ENCODE data around the gene MCF2L2.
"Not testable (repeated sequence)": the region's sequence is repeated elsewhere in the genome, so short reads cannot be mapped to it uniquely, and the experiment has no call there.

The MCF2L2 gene, protein sequence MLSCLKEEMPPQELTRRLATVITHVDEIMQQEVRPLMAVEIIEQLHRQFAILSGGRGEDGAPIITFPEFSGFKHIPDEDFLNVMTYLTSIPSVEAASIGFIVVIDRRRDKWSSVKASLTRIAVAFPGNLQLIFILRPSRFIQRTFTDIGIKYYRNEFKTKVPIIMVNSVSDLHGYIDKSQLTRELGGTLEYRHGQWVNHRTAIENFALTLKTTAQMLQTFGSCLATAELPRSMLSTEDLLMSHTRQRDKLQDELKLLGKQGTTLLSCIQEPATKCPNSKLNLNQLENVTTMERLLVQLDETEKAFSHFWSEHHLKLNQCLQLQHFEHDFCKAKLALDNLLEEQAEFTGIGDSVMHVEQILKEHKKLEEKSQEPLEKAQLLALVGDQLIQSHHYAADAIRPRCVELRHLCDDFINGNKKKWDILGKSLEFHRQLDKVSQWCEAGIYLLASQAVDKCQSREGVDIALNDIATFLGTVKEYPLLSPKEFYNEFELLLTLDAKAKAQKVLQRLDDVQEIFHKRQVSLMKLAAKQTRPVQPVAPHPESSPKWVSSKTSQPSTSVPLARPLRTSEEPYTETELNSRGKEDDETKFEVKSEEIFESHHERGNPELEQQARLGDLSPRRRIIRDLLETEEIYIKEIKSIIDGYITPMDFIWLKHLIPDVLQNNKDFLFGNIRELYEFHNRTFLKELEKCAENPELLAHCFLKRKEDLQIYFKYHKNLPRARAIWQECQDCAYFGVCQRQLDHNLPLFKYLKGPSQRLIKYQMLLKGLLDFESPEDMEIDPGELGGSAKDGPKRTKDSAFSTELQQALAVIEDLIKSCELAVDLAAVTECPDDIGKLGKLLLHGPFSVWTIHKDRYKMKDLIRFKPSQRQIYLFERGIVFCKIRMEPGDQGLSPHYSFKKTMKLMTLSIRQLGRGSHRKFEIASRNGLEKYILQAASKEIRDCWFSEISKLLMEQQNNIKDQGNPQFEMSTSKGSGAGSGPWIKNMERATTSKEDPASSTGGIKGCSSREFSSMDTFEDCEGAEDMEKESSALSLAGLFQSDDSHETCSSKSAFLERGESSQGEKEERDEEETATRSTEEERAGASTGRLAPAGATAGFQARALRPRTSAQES

DNA sequence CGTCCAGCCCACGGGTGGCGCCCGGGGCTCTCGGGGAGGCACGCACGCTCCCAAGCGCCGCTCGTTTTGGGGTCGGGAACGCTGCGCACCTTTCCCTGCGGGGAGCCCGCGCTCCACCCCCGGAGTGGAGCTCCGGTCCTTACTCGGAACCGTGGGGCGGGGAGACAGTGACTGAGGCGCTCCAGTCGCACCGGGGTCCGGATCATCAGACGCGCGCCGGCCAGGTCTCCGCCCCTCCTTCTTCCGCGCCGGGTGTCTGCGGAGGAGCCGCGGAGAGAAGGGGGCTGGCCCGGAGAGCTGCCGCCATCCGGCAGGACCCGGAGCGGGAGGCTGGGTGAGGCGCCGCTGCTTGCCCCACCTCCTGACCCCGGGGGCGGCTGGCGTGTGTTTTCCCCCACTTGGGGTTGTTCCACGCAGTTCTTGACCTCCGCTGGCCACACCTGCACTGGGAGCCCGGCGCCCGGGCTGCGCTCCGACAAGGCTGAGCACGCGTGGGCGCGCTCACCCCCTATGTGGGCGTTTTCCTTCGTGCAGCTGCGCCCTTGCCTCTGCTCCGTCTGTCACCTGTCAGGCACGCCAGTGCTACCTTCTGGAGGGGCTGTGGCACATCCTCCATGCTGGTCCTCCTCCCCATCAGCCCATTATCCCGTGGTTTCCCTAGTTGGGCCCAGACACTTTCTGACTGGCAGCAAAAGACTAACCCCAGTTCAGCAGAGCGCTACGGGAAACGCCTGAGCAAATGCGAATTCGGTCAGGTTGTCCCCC, at the start of gene MCF2L2:
TSS of gene MCF2L2 (minus strand) at position 173 of the 765 bp plus-strand sequence. CDS start 642 bp downstream, outside the sequence.
- peak; percentile 68 to 73 for DNase-seq

DNA sequence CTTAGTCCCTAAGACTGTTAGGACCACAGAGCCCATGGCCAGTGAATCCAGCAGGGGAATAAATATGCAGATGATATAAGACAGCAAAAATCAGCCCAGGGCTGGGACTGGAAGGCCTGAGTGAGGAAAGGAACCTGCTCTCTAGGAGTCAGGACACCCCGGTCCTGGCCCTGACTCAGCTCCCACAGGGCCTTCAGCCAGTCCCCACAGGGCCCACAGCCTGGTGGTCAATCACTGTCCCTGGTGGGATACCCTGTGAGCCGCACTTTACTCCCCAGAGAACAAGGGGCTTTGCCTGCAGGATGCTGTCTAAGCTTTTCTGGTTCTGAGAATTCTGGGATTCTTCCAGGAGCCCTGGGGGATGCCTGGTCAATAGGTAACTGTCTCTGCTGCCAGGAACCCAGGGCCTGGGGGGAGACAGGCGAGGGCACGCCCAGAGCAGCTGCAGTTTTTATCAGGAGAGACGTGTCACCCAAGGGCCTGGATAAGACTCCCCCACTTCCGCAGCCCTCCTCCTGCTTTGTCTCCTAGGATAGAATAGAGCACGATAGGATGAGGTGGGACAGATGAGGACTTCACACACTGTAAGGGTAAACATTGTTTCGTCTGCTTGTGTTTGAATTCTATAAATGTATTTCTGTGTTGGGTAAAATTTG, 49.5 kb upstream of the MCF2L2 start:
- no peak for DNase-seq

DNA sequence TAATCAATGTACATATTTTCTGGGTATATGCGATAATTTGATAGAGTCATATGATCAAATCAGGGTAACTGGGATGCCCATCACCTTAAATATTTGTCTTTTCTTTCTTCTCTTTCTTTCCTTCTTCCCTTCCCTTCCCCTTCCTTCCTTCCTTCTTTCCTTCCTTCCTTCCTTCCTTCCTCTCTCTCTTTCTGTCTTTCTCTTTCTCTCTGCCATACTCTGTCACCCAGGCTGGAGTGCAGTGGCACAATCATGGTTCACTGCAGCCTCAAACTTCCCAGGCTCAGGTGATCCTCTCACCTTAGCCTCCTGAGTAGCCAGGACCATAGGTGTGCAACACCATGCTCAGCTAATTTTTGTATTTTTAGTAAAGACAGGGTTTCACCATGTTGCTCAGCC, 47.3 kb upstream of the MCF2L2 start:
- DNase-seq: not testable (repeated sequence)

DNA sequence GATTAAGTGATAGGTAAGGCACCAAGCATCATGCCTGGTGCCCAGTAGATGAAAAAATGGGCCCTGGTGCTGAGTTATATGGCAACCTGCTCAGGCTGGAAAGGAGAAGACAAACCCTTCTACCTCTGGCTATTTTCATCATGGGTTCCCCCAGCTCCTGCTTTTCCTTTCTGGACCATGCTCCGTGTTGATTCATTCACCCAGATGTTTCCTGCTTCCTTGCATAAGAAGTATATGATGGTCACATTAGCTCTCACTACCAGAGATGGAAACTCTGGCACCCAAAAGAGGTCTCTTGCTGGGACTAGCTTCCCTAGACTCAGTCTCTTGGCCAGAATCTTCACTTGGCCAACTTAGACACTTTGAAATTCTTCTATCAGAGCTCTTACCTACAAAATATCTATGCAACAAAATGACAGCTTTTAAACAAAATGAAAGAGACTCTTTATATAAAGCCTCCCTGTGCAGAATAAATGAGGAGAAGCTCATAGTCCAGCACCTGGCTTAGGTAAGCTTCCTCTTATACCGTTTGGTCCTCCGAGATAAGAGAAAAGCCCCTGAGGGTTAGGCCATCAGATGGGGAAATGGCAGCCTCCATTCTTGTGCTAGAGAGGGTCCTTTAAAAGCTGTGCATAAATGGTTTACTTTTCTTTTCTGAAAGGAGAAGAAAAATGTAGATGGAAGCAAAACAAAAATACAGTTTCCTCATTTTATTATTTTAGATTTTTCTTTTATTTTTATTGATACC, 46.8 kb upstream of the MCF2L2 start:
- DNase-seq: no peak

DNA sequence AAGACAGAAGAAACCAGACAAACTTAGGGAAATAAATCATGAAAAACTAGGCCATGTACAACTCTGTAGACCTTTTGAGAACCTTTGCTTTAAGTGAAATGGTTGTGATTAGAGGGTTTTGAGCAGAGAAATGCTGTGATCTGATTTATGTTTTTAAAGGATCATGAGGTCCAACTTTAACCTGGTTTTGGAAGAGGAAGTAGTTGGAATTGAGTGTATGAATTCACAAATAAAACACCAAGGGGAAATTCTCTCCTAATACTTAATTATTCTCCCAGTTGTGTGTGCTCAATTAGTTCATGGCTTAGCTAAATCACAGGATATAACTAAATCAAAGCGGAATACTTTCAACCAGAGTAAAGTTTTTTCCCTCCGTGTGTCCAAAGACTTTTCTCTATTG, 45.5 kb upstream of the MCF2L2 start:
- no peak for DNase-seq

DNA sequence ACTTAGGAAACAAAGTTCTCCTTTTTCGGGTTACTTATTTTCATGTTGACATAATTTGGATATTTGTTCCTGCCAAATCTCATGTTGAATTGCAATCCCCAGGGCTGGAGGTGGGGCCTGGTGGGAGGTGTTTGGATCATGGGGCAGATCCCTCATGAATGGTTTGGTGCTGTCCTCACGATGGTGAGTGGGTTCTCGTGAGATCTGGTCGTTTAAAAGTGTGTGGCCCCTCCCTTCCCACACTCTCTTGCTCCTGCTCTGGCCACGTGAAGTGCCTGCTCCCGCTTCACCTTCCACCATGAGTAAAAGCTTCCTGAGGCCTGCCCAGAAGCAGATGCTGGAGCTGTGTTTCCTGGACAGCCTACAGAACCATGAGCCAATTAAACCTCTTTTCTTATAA, 43.7 kb upstream of the MCF2L2 start:
- no peak for DNase-seq

DNA sequence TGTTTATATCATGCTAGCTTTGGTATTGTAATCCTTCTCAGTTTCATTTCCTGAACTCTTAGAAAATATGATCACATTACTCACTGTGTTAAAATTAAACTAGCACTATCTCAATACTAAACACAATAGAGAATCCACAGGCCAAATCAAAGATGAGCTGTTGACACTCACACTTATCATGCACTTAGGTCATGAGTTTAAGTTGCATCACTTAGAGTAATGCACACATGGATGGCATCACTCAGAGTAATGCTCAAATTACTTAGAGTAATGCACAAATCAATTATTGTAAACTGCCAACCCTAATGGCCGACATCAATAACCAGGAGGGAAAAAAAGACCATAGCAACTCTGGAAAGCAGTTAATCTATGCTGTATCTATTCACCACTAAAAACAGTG, 40.0 kb upstream of the MCF2L2 start:
- no peak for DNase-seq

DNA sequence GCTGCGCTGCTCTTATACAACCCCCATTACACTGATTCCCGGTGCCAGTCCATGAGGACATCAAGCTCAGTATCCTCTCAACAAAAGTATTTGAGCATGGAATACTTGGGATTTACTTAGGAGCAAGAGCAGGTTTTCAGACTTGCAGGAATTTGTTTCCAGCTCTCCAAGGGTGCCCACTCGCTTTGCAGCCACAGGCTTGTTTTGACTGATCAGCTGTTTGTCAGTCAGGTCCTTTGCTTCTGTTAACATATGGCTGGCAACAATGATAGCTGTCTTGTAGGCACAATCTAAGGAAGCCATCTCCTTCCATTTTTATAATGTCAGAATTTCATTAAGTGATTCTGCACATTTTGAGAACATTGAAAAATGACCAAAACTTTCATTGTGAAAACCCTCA, 38.2 kb upstream of the MCF2L2 start:
- DNase-seq: no peak

DNA sequence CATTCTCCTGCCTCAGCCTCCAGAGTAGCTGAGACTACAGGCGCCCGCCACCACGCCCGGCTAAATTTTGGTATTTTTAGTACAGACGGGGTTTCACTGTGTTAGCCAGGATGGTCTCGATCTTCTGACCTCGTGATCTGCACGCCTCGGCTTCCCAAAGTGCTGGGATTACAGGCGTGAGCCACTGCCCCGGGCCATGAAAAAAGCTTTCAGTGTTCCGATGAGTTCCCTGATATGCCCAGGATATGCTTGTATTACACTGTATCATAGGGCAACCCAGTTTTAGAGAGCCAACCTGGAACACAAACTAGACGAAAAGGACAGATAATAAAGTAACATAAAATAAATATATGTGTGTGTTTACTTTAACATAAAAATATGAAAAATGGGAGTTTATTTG, 37.3 kb upstream of the MCF2L2 start:
- DNase-seq: not testable (repeated sequence)

DNA sequence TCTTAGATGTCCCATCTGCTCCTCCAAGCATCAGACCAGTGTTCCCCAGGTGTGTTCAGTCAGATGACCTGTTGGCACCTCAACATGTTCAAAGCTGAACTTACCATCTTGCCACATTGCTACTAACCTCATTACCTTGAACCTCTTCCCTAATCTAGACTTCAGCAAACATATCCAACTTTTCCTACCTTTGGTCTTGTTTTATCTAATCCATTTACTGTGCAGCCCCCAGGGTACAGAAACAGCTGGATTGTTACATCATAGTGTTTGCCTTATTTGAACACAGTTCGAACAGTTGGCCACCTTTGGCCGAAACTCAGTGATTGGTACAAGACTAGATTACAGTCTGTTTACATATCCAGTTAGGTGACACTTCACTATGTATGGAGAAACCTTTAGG, 36.1 kb upstream of the MCF2L2 start:
- no peak for DNase-seq

DNA sequence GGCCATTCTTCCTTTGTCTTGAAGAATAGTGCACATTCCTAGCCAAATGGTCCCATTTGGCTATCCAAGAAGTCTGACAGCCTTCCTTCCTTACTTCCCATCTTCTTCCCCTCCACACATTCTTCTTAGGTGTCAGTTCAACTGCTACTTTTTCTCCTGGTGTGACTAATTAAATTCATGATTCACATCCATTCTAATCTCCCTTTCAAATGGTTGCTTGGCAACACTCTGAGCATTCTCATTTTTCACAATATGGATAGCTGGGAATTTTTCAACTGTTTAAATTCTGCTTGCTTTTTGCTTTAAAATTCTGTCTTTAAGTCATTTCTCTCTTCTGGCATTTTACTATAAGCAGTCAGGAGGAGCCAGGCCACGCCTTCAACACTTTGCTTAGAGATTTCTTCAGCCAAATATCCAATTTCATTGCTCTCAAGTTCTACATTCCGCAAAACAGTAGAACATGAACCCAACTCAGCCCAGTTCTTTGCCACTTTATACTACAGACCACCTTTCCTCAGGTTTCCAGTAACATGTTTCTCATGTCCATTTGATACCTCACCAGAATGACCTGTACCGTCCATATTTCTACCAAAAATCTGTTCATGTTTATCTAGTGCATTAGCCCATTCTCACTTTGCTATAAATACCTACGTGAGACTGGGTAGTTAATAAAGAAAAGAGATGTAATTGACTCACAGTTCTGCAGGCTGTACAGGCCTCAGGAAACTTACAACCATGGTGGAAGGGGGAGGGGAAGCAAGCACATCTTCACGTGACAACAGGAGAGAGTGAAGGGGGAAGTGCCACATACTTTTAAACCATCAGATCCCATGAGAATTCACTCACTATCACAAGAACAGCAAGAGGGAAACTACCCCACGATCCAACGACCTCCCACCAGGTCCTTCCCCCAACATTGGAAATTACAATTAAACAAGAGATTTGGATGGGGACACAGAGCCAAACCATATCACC, 31.9 kb upstream of the MCF2L2 start:
- DNase-seq: no peak

DNA sequence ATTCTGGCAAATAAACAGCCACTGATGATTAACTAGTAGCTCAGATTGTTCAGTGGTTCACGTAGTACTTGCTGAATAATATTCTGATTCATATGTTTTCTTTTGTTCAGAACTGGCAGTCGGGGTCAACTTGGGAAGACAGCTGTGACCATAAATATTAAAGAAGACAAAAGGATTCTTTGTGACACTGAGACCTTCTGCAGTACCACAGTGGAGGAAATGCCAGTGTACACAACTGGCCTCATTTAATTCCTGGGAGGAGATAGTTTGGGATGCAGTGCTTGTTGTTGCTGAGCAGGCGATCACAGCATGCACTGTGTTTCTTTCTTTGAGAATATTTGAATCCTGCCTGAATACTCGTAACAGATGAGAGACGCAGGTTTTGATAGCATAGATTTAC, 26.7 kb upstream of the MCF2L2 start:
- DNase-seq: no peak

DNA sequence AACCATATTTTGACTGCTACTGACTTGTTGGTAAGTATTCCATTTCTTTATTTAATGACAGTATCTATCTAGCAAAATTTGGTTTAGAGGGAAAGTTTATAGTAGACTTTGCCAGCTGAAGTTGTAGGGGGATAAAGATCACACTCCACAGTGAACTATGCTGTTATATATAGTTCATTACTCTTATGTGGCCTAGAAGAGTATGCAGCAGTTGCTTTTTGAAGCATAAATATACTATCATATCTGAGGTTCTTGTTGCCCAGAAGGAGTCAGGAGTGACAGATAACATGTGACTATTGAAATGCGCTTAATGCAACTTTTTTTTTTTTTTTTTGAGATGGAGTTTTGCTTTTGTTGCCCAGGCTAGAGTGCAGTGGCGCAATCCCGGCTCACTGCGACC, 25.6 kb upstream of the MCF2L2 start:
- DNase-seq: no peak

DNA sequence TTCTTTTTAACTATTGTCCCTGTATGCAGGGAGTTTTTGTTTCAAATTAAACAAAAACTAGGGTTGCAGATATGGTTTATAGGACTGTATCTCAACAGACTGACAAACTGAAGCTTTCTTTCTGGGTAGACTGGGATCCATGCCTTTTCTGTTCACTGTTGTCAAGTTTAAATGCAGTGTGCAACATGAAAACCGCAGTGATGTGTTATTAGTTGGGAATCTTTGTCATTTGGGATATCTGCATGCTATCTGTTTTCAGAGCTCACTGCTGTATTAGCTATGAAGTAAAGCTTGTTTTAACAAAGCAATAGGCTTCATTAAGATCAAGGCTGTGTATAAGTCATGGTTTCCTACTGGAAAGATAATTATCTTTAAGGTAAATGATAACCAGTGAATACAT, 21.4 kb upstream of the MCF2L2 start:
- no peak for DNase-seq

DNA sequence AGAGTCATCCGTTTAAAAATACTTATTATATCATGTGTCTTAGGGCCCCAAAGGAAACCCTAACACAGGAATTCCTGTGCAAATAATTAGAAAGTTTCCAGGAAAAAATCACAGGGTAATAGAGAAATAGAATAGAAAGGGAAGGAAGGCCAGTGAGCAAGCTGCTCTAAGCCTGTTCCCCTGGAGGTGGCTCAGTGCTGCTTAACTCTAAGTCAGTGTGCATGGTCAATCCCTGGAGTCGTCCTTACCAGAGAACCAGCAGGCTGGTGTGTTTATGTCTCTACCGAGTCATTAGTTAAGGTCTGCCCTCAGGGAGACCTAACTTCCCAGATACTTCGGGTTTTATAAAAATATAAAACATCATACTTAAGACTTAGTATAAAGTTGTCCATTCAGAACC, 21.0 kb upstream of the MCF2L2 start:
- no peak for DNase-seq

DNA sequence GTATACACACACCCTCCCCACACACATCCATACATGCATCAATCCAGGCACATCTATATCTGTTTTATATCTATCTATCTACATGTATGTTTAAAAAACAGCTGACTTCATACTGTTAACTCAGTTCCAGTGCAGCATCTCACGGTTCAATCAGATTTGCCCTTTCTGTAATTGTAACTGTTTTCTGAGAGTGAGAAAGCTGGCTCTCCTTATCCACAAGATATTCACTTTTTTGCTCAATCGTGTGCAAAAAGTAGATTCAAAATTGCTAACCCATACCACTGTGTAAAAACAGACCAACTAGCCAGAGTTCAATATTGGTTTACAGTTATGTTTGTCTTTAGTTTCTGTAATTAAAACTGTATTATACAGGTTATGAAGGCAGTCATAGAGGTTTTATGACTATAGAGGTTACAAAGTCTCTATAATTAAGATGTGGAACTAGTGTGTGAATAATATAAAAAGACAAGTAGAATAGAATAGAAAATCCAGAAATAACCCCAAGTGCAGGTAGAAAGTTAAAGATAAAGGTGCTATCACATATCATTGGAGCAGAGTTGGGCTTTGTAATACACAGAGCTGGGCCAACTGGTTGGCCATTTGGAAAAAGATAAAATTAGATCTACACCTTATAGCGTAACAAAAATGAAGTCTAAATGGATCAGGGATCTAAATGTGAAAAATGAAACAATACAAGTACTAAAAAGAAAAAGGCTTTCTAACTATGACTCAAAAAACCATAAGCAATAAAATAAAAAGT, 20.1 kb upstream of the MCF2L2 start:
- no peak for DNase-seq

DNA sequence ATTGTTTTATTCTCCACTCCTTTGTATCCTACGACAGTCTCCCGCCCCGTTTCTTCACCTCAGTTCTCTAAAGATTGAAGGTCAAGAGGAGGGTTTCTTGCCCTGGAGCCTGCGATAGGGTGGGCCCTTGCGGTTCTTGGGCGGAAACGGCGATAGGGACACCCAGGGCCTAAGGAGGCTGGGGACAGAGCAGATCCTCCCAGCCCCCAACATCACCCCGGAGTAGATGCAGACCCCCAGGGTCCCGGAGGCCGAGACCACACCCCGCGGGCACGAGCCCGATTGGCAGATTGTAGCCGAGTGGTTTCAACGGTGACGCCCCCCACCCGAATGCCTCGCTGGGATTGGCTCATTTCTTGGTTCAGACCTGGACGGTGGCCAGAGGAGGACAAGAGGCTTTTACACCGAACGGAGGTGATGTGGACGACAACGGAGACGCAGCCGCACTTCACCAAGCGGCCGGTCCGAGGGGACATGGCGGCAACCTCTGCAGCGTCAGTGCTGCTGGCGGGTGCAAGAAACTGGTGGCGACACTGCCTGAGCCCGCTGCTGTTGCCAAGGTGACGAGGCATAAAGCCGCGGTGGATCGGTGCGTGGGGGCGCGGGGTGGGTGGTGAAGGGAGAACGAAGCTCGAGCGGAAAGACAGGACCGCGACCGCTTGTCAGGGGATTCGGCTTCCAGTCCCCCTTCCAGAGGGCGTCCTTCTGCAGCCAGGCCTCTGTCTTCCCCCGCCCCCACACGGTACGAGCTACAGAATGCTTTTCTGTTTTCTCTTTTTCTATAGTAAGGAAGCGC, 19.0 kb upstream of the MCF2L2 start:
- peak; percentile 54 to 56 for DNase-seq

DNA sequence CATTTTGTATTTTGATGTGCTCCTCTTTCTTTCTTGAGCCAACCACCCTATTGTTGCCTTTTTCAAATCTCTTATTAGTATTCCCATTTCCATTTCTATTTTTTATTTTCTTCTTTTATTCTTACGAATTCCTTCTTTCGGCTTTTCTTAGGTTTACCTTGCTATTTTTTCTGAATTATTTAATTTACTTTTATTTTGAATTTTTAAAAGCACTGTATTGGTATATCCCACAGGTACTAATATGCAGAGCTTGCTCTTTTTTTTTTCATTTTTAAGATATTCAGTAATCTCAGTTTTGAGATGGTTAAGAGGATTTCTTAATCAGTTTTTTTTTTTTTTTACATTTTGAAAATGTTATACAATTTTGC, 18.4 kb upstream of the MCF2L2 start:
- DNase-seq: no peak

DNA sequence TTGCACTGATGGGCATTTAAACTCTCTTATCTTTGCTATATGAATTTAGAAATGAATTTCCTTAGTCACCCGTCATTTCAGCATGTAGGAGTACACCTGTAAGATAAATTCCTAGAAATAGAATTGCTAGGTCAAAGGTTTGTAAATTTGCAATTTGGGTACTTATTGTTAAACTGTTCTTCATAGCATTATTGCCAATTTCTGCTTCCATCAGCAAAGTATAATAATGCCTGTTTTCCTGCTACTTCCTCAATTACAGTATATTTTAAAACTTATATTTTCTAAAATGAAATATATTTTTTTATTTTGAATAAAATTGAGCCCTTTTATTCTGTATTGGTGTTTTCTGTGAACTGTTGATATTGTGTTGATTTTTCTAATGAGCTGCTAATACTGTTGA, 16.3 kb upstream of the MCF2L2 start:
- no peak for DNase-seq

Measured in activated CD4-positive, alpha-beta T cell treated with anti-CD3 and anti-CD28 coated beads, Interleukin-2, amount 50 U/mL, for 4 hours (primary cell).